ENCODE measurements around the gene TMSB15C.

The TMSB15C gene

DNA sequence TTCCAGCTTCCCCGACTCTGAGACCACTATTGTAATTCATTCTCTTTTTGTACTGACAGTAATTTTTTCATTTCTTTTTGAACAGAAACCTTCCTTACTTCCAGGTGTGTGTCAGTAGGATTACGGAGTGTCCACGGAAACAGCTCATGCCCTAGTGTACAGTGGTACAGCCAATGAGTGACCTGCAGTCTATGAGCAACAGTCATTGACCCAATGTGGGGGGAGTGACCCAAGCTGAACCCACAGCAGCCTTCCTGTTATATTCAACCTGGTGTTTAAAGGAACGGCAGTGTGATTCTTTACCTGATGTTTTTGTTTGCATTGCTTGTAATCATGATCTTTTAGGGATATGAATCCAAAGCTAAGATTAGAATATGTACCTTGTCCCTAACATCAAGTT is 35.0 kb downstream of the TMSB15C start:
- no peak for DNase-seq

GRCh38 chrX:104039689-104040505 is 36.1 kb downstream of the TMSB15C start, which contains the start of gene H2BW2:
H2BW2 (plus strand) TSS chrX:104039956; CDS start chrX:104039995, 39 bp downstream.
- no peak for DNase-seq

All from CD4-positive, alpha-beta T cell treated with Interferon alpha-2 for 1 hour (primary cell).